Measurements from ENCODE around the gene WDR12. TPM values are rescaled to one million over a fixed set of nuclear protein-coding genes. Genes with fewer than 3 reads are reported as not detected.

WDR12 gene
- polyA plus RNA-seq, 1 of the 3 experiments (the other 2 are of a cell fraction) = 21.2 TPM

DNA sequence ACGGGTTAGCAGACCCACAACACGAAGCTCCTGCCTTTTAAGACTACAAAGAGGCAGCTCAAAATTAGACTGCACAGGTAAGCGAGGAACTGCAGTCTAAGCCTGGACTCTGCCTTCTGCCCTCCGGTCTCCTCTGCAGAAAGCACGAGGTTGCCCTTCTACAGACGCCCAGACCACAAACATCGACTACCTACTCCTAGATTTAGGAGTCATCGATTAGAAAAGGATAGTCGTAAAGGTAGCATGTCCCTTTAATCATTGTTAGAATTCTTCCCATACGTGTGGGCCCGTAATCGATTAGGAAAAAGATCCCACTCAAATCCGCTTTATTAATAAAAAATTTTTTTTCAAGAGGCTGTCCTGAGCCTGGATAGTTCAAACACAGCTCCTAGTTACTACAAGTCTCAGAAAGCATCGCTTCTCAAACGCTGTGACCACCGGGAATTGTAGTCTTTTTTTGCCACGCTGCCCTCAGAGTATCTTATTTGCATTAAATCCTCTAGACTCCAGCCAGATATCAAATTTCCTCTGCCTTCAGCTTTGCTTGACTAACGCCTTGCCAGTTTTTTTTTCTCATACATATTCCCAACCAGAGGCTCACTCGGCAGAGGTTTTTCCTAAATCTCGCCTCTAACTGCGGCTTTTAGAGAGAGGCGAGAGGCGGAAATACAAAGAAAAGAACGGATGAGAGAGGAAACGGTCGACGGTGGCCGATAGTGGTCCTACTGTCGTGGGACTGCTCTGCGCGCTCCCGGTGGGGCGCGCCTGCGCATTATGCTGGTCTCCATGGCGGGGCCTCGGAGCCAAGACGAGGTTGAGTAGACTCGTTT, at the start of gene WDR12, which contains the start of gene CARF (continued):
- TF ChIP-seq, protein P1, sequence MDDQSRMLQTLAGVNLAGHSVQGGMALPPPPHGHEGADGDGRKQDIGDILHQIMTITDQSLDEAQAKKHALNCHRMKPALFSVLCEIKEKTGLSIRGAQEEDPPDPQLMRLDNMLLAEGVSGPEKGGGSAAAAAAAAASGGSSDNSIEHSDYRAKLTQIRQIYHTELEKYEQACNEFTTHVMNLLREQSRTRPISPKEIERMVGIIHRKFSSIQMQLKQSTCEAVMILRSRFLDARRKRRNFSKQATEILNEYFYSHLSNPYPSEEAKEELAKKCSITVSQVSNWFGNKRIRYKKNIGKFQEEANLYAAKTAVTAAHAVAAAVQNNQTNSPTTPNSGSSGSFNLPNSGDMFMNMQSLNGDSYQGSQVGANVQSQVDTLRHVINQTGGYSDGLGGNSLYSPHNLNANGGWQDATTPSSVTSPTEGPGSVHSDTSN (IDR thresholded peaks at IDR 0.05) = no peak
- TF ChIP-seq JUND (IDR thresholded peaks at IDR 0.05) (no peak), ELF1 (IDR thresholded peaks at IDR 0.05) (peak; percentile 83), RFX5 (IDR thresholded peaks at IDR 0.05; ENCODE audit: low read length) (no peak)
- TF ChIP-seq, protein P2, sequence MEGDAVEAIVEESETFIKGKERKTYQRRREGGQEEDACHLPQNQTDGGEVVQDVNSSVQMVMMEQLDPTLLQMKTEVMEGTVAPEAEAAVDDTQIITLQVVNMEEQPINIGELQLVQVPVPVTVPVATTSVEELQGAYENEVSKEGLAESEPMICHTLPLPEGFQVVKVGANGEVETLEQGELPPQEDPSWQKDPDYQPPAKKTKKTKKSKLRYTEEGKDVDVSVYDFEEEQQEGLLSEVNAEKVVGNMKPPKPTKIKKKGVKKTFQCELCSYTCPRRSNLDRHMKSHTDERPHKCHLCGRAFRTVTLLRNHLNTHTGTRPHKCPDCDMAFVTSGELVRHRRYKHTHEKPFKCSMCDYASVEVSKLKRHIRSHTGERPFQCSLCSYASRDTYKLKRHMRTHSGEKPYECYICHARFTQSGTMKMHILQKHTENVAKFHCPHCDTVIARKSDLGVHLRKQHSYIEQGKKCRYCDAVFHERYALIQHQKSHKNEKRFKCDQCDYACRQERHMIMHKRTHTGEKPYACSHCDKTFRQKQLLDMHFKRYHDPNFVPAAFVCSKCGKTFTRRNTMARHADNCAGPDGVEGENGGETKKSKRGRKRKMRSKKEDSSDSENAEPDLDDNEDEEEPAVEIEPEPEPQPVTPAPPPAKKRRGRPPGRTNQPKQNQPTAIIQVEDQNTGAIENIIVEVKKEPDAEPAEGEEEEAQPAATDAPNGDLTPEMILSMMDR (IDR thresholded peaks at IDR 0.05) = no peak
- TF ChIP-seq, protein P3, sequence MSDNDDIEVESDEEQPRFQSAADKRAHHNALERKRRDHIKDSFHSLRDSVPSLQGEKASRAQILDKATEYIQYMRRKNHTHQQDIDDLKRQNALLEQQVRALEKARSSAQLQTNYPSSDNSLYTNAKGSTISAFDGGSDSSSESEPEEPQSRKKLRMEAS (IDR thresholded peaks at IDR 0.05; ENCODE audit: low read depth) = peak; percentile 98

DNA sequence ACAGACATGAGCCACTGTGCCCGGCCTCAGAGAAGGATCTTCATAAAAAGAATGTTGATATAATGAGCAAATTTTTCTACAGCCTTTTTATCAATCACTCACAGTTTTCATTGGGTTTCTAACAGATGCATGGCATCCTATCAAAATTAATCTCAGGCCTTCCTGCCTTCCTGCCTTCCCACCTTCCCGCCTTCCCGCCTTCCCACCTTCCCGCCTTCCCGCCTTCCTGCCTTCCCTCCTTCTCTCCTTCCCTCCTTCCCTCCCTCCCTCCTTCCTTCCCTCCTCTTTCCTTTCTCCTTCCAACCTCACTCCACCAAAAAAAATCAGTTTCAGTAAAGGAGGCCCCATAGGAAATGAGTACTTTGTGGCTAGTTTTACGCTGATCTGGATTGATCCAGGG, 49.1 kb upstream of the WDR12 start:
- CTCF ChIA-PET = no interaction called here
- Histone ChIP-seq H3K4me1 (ENCODE audit: control insufficient read depth in 1 of 2, insufficient read depth in 2 of 2, low read depth in 1 of 2, low read length in 1 of 2) (no peaks in the 10 kb centered on the region), H3K27me3 (ENCODE audit: insufficient read depth) (no peaks in the 10 kb centered on the region), H4K20me1 (ENCODE audit: insufficient read depth) (no peaks in the 10 kb centered on the region), H3K4me2 (no peak overlapping the region), H3K36me3 (replicated peaks in 1 of 2; ENCODE audit: control insufficient read depth in 1 of 2, insufficient read depth in 2 of 2, low read length in 1 of 2) (peaks cover 0 to 11% of the 10 kb centered on the region in 2 experiments), H3K4me3 (ENCODE audit: low read depth in 2 of 2, low read length in 1 of 2) (no peak overlapping the region), H3K9ac (no peak overlapping the region), H3K9me3 (no peaks in the 10 kb centered on the region), H3K9me2 (no peaks in the 10 kb centered on the region), H2AFZ (ENCODE audit: low read depth) (no peak overlapping the region), H3K27ac (ENCODE audit: low read depth in 2 of 2, low read length in 1 of 2) (no peak overlapping the region), H3F3A (replicated peaks; ENCODE audit: insufficient read depth) (no peaks in the 10 kb centered on the region), H3K79me2 (ENCODE audit: insufficient read depth) (no peaks in the 10 kb centered on the region)
- DNase-seq = no peak
- POLR2A ChIA-PET = no interaction called here
- 97% methylated on average over 6 of the region's 6 CpGs for WGBS (ENCODE audit: low lambda C conversion rate)
- no peak for TF ChIP-seq POLR2AphosphoS5 (IDR thresholded peaks at IDR 0.05; ENCODE audit: low read depth, low read length)
- TF ChIP-seq EP300 (IDR thresholded peaks at IDR 0.05; ENCODE audit: borderline replicate concordance in 1 of 2, low read depth in 1 of 2, low read length in 1 of 2) = no peak
- TF ChIP-seq MXI1 (IDR thresholded peaks at IDR 0.05; ENCODE audit: low read depth, low read length) = no peak
- no peak for TF ChIP-seq JUND (IDR thresholded peaks at IDR 0.05)
- TF ChIP-seq, protein P4, sequence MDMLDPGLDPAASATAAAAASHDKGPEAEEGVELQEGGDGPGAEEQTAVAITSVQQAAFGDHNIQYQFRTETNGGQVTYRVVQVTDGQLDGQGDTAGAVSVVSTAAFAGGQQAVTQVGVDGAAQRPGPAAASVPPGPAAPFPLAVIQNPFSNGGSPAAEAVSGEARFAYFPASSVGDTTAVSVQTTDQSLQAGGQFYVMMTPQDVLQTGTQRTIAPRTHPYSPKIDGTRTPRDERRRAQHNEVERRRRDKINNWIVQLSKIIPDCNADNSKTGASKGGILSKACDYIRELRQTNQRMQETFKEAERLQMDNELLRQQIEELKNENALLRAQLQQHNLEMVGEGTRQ (IDR thresholded peaks at IDR 0.05; ENCODE audit: borderline replicate concordance, low read depth, low read length) = no peak
- no peak for TF ChIP-seq GATA2 (CRISPR knock-in tag; IDR thresholded peaks at IDR 0.05)
- TF ChIP-seq, protein P3 (IDR thresholded peaks at IDR 0.05; ENCODE audit: low read depth) = no peak
- TF ChIP-seq RCOR1 (IDR thresholded peaks at IDR 0.05; ENCODE audit: low read length) = no peak
- no peak for TF ChIP-seq ELF1 (IDR thresholded peaks at IDR 0.05)
- TF ChIP-seq, protein P5, sequence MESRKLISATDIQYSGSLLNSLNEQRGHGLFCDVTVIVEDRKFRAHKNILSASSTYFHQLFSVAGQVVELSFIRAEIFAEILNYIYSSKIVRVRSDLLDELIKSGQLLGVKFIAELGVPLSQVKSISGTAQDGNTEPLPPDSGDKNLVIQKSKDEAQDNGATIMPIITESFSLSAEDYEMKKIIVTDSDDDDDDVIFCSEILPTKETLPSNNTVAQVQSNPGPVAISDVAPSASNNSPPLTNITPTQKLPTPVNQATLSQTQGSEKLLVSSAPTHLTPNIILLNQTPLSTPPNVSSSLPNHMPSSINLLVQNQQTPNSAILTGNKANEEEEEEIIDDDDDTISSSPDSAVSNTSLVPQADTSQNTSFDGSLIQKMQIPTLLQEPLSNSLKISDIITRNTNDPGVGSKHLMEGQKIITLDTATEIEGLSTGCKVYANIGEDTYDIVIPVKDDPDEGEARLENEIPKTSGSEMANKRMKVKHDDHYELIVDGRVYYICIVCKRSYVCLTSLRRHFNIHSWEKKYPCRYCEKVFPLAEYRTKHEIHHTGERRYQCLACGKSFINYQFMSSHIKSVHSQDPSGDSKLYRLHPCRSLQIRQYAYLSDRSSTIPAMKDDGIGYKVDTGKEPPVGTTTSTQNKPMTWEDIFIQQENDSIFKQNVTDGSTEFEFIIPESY (IDR thresholded peaks at IDR 0.05; ENCODE audit: borderline replicate concordance, low read depth) = no peak
- no peak for TF ChIP-seq MEF2A (IDR thresholded peaks at IDR 0.05; ENCODE audit: borderline replicate concordance, low read depth)
